Muscle of back (tissue), 13 donors: ENCODE results near the gene CDC42EP2. TPM values are rescaled to one million over a fixed set of nuclear protein-coding genes. Genes with fewer than 3 reads are reported as not detected.

Experiments
- DNase-seq, 3 donors: peaks; one replicate each; pipeline versions ENCODE4 v3.0.0 to v3.0.0-alpha.2; 2013
- long read RNA-seq, 9 donors: transcript quantifications; one replicate each; lab custom pipeline, GENCODE V29; 2026
- polyA plus RNA-seq, 10 donors: library from polyadenylated mRNA; unstranded; fragments of 120-200 nt; gene quantifications; one replicate each; pipeline ENCODE4 v1.2.1, GENCODE V29; 2013; ENCODE audit not compliant: insufficient read length in 10 of 10

The CDC42EP2 gene, protein sequence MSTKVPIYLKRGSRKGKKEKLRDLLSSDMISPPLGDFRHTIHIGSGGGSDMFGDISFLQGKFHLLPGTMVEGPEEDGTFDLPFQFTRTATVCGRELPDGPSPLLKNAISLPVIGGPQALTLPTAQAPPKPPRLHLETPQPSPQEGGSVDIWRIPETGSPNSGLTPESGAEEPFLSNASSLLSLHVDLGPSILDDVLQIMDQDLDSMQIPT
- polyA plus RNA-seq = 10 to 100 TPM; 19.7 to 32.2 (median 27.1) TPM
- long read RNA-seq, donor 1, transcript CDC42EP2-201 (2 exons, 2,023 nt) = major isoform, 13 of 13 reads
- long read RNA-seq, donor 1, partial matches to known transcripts = 0 of 13 reads
- long read RNA-seq, donor 1, other reads (novel, unspliced or antisense) = 0 of 13 reads
- long read RNA-seq, donor 2, transcript CDC42EP2-201 (2 exons, 2,023 nt) = major isoform, 8 of 8 reads
- long read RNA-seq, donor 2, partial matches to known transcripts = 0 of 8 reads
- long read RNA-seq, donor 2, other reads (novel, unspliced or antisense) = 0 of 8 reads
- long read RNA-seq, donor 3 = 0 reads
- long read RNA-seq, donor 4, transcript CDC42EP2-201 (2 exons, 2,023 nt) = major isoform, 6 of 16 reads
- long read RNA-seq, donor 4, partial matches to known transcripts = 10 of 16 reads
- long read RNA-seq, donor 4, other reads (novel, unspliced or antisense) = 0 of 16 reads
- long read RNA-seq, donor 5, transcript CDC42EP2-201 (2 exons, 2,023 nt) = major isoform, 26 of 26 reads
- long read RNA-seq, donor 5, partial matches to known transcripts = 0 of 26 reads
- long read RNA-seq, donor 5, other reads (novel, unspliced or antisense) = 0 of 26 reads
- long read RNA-seq, donor 6, transcript CDC42EP2-201 (2 exons, 2,023 nt) = major isoform, 19 of 19 reads
- long read RNA-seq, donor 6, partial matches to known transcripts = 0 of 19 reads
- long read RNA-seq, donor 6, other reads (novel, unspliced or antisense) = 0 of 19 reads
- long read RNA-seq, donor 7, transcript CDC42EP2-201 (2 exons, 2,023 nt) = major isoform, 15 of 15 reads
- long read RNA-seq, donor 7, partial matches to known transcripts = 0 of 15 reads
- long read RNA-seq, donor 7, other reads (novel, unspliced or antisense) = 0 of 15 reads
- long read RNA-seq, donor 8, transcript CDC42EP2-201 (2 exons, 2,023 nt) = major isoform, 10 of 10 reads
- long read RNA-seq, donor 8, partial matches to known transcripts = 0 of 10 reads
- long read RNA-seq, donor 8, other reads (novel, unspliced or antisense) = 0 of 10 reads
- long read RNA-seq, donor 9, partial matches to known transcripts = 0 of 1 reads
- long read RNA-seq, donor 9, other reads (novel, unspliced or antisense) = 0 of 1 reads

DNA sequence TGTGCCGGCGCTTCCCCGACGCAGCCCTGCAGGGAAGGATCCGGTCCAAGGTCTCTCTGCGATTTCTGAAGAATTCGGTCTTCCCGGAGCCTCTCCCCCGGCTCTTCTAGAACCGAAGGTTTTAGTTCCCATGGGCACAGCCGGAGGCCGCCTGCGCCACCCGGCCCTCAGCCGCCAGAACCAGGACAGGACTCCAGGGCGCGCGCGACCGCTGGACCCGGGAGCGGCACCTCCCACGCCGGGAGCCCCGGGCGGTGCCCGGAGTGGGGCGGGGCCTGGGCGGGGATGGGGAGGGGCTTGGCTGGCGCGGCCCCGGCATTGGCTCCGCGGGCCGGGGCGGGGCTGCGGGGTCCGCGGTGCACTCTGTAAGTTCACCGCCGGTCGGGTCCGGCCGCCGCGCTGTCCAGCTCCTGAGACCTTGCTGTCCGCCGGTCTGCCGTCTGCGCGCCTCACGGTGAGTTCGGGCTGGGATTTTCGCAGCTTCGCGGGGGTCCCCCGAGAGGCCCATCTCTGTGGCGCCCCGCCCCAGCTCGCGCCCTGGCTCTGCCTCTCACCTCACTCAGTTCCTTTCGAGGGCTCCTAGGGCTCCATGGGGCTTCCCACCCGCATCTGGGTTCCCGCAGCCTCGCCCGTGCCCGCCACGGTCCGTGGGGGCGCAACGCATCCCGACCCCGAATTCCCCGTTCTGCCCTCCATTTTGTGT is at the start of gene CDC42EP2:
Gene CDC42EP2 (plus strand): TSS at position 366 of the 703 bp plus-strand sequence. CDS start 6,033 bp downstream, outside the sequence.
- peak; percentile 80 to 95 (median 89) for DNase-seq

DNA sequence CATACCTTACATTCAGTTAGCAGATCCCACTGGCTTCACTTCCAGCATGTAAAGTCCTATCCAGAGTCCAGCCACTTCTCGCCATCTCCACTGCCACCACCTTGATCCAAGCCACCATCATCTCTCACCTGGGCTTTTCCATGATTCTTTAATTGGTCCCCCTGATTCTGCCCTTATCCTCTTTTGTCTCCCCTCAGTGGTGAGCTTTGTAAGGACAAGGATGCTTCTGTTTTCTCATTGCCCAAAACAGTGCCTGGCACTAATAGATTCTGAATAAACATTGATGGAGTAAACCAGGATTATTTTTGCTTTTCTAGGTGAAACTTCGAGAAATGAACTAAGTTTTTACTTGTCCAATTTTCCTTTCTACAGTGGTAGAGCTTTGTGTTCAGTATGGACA is 48.5 kb upstream of the CDC42EP2 start:
- no peak for DNase-seq

DNA sequence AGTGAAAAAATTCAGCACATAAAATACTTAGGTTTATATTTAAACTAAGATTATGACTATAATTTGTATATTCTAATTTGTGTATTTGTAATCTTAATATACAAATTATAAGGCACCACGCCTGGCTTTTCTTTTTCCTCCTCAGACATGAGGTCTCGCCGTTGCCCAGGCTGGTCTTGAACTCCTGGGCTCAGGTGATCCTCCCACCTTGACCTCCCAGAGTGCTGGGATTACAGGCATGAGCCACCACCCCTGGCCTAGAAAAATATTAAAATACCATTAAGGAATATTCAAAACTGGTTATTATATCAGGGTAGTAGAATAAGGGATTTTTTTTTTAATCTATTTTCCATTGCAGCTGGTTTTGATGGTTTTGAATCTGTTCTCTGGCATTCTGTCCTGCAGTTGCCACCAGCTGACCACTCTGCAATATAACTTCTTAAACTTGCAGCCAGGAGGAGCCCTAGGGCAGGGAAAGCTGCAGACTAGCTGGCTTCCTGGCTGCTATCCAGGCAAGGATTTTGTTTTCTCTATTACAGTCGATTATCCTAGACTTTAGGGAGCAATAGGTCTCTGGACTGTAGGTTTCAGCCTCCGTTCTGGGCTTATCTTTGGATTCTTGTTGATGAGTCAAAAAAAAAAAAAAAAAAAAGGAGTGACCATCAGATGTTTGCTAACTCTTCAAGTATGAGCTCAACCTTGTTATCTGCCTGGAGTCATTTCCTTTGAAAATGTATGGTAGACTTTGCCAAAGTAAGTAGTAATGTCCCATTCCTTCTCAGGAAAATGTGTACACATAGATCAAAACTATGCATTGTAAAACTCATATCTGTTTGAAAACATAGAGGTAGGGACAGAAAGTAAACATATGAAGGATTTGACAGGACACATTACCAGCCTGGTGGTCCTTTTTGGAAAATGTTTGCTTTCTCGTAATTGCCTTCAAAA is 39.7 kb upstream of the CDC42EP2 start:
- peak; percentile 87 to 94 (median 91) for DNase-seq

DNA sequence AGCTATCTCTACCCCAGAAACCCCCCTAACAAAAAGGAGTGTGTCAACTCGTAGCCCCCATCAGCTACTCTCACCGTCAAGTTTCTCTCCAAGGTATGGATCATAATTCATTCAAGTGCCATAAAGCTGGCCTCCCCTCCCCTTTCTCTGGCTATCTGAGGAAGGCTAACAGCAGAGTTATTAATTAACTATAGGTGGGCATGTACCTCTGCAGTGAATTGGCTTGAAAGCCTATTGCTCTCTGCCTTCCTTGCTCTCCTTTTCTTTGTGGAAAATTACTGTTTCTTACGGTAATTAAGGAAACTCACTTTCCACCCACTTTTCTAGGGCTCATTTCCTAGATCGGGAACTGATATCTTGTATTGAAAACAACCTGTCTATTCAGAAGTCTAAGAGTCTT is 38.8 kb upstream of the CDC42EP2 start:
- no peak for DNase-seq

DNA sequence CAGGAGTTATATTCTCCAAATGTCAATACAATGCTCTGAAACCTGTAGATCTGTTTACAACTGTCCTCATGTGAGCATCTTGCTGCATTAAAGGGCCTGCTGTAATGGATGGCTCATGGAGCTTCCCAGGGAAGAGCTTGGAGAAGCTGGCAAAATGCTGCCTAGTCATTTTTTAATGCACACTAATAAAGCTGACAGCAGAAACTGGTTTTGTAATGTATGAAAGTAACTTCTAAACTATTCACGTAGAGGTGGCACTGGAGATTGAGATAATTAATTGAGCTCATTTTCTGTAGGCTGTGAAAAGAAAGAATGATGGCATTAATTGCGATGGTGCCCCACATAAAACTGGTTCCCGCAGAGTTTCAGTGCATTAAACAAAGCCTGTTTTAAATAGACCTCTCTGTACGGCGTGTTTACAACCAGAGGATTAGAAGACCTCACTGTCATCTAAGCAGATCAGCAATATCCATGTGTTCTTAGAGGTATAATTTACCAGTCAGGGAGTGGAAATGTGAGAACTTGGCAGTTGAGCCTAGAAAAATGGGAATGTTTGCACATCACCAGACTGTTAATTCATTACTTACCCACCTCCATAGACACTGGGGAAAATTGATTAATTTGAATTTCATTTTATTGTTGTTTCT is 36.9 kb upstream of the CDC42EP2 start:
- DNase-seq = no peak

DNA sequence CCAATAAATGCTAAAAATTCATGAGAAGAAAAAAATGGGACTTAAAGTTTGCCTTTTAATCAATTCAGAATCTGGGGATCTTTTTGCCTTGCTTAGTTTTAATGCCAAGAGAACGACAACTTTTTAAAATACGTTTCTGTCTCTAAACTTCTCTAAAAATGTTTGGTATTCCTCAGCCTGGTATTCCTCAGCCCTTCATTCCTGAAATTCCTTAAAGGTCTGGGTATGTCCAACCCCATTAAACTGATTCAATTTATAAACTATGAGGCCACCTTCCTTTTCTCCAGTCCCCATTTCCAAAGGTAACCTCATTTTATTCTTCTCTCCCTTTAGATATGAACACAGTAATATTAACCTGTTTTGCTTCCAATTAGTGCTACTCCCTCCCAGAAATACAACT is 36.3 kb upstream of the CDC42EP2 start:
- no peak for DNase-seq

DNA sequence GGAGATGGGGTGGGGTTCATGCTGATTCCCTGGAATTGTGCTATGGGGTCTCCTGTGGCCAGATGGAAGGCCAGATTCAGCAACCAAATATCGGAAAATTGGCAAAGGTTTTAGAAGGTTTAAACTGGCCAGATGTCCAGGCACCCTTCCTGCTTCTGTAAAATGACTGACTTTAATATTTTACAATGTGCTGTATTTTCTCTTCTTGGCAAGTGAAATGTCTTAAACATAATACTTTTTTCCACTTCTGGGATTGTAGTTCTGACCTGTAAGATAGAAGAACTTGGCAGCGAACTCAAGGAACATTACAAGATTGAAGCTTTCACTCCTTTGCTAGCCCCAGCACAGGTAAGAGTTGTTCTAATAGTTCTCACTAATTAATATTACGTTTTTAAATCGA is 35.4 kb upstream of the CDC42EP2 start:
- peak in 1 of 3 donors; percentile 71 for DNase-seq

DNA sequence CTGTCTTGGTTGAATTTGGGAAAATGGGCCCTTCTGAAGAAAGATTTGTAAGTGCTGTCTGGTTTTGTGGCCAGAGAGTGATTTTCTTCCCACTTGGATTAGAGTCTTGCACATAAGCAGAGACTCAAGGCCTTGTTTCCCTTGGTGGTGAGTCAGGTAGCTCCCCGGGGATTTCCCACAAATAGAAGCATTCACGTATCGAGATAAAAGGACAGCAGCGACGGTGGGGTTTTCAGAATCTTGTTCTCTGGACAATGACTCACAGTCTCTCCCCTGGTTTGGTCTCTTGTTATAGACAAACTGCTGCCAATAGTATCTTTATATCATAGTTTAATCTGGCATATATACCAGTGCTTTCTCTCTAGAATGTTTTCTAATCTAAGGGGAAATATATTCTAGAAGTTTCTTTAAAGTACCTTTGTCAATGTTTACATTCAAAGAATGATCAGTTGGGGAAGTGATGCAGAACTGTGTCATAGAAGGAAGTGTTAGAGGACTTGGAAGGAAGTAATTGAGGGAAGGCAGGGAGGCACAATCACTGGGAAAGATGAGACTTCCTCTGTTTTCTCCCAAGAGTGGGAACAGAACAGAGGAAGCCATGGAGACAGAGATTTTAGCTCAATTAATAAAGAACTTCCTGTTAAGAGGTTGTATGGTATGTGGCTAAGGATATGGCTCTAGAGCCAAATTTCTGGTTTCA is 34.8 kb upstream of the CDC42EP2 start:
- DNase-seq = peak in 1 of 3 donors; percentile 87

DNA sequence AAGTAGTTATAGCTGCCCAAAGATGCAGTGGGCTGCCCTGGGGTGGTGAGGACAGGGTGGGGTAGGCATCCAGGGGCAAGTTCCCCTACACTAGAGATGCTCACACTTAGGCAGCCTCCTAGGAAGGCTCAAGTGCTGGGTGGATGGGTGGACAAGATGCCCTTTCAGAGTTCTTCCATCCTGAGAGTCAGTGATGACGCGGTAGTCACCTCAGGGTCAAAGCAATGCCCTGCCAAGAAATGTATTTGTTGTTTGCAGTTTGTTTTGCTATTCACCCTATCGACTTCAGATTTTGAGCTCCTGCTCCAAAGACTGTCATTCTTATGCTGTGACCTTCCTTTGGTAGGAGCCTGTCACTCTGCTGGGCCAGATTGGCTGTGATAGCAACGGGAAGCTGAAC is 34.0 kb upstream of the CDC42EP2 start:
- DNase-seq = no peak

DNA sequence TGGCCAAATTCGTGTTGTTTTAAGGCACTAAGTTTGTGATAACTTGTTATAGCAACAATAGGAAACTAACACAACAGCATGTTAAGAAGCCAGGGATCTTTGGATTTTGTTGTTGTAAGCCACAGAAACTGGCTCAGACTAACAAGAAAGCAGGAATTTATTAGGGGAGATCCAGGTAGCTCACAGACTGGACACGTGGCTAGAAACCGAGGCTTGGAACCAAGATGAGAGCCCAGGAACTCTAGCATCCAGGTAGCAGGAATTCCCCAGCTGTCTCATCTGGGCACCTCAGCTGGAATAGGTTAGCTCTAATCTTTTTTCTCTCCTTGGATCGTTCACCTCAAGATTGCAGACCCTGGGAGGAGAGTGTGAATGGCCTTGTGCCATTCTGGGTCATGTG is 28.0 kb upstream of the CDC42EP2 start:
- no peak for DNase-seq

DNA sequence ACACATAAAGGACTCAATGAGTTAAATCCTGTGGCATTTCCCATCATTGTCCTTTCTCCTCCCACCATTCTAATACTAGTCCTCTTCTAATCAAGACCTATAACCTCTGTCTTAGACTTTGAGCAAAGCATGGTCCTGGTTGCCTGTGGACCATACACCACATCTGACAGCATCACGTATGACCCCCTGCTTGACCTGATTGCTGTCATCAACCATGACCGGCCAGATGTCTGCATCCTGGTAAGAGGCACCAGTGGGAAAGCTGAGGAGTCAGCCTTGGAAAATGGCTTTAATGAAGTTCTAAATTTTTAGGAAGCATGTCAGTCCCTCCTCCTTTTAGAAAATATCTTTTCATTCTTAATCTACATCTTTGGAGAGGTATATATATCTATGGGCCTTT is 27.1 kb upstream of the CDC42EP2 start:
- DNase-seq = no peak

DNA sequence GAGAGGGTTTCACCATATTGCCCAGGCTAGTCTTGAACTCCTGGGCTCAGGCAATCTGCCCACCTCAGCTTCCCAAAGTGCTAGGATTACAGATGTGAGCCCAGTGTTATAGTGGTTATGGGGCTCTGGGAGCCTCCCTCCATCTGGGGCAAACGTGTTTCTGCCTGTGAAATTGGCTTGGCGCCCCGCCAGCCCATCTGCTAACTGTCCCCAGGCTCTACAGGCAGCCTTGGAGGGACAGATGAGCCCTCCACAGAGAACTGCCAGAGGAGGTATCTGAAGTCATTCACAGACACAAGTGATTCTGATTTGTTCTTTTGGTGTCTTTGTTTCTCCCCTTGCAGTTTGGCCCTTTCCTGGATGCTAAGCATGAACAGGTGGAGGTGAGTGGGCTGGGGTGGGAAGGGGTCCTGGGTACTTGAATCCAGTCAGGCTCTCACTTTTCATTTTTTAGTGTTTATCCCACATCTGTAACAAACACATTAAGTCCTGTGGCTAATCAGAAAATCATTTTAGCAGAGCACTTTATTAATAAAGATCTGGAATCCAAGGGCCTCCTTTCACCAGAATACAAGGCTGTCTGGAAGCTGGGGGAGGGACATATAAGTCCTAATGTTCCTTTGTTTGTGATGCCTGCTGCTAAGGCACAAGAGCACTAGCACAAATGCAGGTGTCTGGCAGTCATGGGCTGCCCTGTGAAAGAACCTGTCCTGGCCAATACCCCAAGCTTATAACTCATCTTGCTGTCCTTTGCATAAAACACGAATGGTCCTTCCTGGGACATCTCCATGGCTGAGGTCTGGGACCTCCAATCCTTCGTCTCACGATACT is 25.7 kb upstream of the CDC42EP2 start:
- DNase-seq = peak in 2 of 3 donors; percentile 62 to 83

DNA sequence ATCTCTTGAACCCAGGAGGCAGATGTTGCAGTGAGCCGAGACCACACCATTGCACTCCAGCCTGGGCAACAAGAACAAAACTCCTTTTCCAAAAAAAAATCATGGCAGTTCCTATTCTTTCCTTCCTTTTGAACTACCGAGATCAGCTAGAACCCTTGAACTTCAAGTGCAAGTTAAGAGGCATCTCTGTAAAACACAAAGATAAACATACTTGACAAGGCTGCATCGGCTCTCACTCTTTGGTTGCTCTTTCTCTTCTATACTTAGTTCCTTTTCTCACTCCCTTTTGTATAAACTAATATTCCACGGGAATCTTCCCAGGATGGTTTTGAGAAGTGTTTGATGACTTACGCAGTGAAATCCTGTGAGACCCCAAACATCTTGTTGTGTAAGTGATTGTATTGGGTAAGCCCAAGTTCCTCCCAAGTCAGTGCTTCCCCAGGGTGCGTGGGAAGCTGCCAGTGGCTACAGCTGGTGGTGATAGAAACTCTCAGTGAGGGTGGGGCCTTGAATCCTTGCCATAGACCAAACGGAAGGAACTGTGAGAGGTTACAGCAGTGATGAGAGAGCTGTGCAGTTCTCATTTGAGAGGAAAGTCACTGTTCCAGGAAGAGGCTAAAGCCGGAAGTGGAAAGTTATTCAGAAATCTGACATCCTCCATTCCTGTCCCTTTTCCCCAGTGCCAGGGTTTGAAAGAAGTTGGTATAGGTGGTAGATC is 24.1 kb upstream of the CDC42EP2 start:
- DNase-seq = peak; percentile 92 to 98 (median 95)

DNA sequence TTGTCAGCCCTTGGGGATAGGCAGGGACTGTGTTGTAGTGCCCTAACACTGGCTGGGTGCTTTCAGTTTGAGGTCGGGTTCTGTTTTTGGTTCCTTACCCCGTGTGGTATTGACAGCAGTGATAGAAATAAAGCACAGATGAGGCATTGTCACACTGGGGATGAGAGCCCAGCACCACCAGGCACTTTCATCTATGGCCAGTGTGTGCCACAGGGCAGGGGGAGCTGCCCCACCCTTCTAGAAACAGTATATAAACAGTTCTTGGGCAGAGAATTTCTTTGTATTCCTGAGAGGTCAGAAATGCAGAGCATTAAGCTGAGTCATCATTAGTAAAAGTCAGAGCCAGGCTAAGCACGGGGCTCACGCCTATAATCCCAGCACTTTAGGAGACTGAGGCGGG is 23.1 kb upstream of the CDC42EP2 start:
- DNase-seq = no peak

DNA sequence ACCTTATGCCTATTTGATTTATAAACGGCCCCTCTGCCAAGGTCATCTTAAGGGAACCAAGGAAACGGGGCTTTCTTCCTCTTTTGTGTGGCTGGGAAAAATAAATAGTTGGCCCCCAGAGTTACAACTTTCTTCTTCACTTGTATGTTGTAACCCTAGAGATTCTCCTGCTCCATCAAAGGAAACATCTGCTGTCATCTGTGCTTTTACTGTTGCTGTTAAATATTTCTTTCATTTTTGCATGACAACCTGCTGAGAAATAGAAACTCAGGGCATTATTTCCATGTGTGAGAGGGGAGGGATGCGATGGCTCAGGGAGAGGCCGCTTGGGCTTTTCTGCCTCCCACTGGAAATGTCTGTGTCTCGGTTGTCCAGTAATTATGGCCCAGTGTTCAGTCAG is 21.8 kb upstream of the CDC42EP2 start:
- no peak for DNase-seq

DNA sequence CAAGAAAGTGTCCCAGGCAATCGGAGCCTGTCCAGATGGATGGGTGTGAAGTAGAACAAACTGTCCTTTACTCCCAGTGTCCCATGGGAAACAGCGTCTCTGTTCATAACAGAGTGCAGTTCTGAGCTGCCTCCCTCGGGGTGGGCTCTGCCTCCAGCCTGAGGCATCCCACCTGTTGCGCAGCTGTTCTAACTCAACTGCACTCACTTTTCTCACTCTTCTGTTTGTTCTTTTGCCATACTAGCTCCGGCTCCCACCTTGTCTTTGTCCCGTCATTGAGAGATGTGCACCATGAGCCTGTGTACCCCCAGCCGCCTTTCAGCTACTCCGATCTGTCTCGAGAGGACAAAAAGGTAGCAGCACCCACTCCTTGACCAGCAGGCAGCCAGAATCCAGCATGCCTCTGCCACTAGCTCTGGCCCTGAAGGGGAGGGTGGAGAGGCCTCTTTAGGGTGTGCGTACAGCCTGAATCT is 20.7 kb upstream of the CDC42EP2 start:
- DNase-seq = peak; percentile 56 to 75 (median 59)

DNA sequence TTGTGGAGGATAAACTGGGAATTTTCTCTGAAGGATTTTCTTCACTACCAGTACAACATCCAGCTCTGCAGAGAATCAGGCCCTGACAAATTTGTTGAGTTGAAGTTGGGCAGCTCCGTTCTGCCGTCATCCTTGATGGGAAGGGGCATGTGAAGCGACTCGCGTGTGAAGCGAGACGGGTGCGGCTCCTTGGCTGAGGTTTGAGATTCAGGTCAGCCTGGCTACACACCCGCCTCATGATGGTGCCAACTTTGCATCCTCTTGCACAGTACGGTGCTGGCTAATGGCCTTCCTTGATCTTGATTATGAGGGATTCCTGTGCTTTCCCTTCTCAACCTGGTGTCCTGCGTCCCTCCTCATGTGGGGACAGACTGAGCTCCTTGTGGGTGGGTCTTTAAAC is 19.7 kb upstream of the CDC42EP2 start:
- no peak for DNase-seq
